ACHN (cell line): ENCODE data around the gene GFPT2.

Experiments
- DNase-seq: peaks from one replicate; pipeline ENCODE4 v3.0.0-alpha.2; 2015
- in situ Hi-C: cut with HindIII; loops from 2 replicates; pipeline ENCODE4 v1.10.0; 2017; ENCODE audit warnings: low sequenced_read_pairs, low pct_ligation_motif_present, low pct_unique_long_range_greater_than_20kb

Gene GFPT2

DNA sequence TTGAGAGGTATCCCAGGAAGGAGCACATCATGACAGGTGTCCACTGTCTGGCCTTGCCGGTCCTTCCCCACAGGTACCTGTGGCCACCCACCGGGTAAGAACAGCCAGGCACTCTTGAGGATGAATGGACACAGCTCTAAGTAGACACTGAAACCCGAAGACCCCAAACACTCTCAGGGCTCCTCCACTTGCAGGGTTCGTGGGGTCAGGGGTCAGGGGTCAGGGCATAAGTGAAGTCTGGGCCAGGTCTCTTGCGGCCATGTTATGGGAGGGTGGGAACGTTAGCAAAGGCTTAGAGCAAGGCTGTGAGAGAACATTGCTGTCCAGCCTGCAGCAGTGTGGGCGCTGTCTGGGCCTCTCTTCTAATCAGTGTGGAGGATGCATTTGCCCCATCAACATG lies 101.2 kb downstream of the GFPT2 start:
- no peak for DNase-seq
- in situ Hi-C loops, result no loop called here

DNA sequence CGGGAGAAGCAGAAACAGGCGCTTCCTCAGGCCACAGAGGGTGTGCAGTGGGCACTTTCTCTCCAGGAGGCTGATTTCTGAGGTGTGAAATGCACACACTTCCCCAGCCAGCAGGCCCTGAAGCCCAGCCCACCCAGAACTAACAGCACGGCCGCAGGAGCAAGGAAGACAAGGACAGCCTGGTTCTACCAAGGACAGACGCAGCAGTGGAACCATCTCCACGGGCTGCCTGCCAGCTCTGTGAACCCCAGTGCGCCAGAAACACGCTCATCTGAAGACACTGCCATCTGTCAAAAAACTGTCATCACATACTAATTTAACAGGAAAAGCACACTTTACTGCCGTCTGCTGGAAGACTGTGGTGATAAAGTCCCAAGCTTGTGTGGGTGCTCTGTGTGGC lies 102.0 kb downstream of the GFPT2 start:
- in situ Hi-C loops, result no loop called here
- DNase-seq, result no peak
